MM.1S (cell line): ENCODE data around the gene TAF11.

ENCODE experiments used
- DNase-seq: peaks from one replicate; pipeline ENCODE4 v3.0.0-alpha.2; 2015
- H2AFZ ChIP-seq: fragments of 300-600 bp; sonication (generic); 2 replicates; pipeline ENCODE4 v1.6.0; 2016; ENCODE audit warnings: antibody characterized with exemption, low read length
- H3F3A ChIP-seq: fragments of 300-600 bp; sonication (generic); 2 replicates; pipeline ENCODE4 v1.6.1; 2016; ENCODE audit warnings: mild to moderate bottlenecking, antibody characterized with exemption, low read length, moderate library complexity, mixed read lengths; ENCODE audit not compliant: insufficient read depth
- H3K27ac ChIP-seq: fragments of 300-600 bp; sonication (generic); 2 replicates; pipeline ENCODE4 v1.5.1; 2016; ENCODE audit warnings: mild to moderate bottlenecking, low read length
- H3K27me3 ChIP-seq: fragments of 300-600 bp; sonication (generic); replicated peaks from 2 replicates; pipeline ENCODE4 v1.6.0; 2016; ENCODE audit warnings: low read length; ENCODE audit not compliant: insufficient read depth
- H3K36me3 ChIP-seq: fragments of 300-600 bp; sonication (generic); replicated peaks from 2 replicates; pipeline ENCODE4 v1.6.1; 2016; ENCODE audit warnings: mild to moderate bottlenecking, low read length, mixed read lengths; ENCODE audit not compliant: insufficient read depth
- H3K4me1 ChIP-seq: fragments of 300-600 bp; sonication (generic); 2 replicates; pipeline ENCODE4 v1.6.1; 2016; ENCODE audit warnings: low read length, mixed read lengths
- H3K4me2 ChIP-seq: fragments of 300-600 bp; sonication (generic); 2 replicates; pipeline ENCODE4 v1.6.0; 2016; ENCODE audit warnings: low read depth, low read length
- H3K4me3 ChIP-seq: fragments of 300-600 bp; sonication (generic); 2 replicates; pipeline ENCODE4 v1.5.1; 2016; ENCODE audit warnings: low read length, mixed read lengths
- H3K79me2 ChIP-seq: fragments of 300-600 bp; sonication (generic); 2 replicates; pipeline ENCODE4 v1.6.1; 2016; ENCODE audit warnings: mixed run types, low read length, mixed read lengths
- H3K9ac ChIP-seq: fragments of 300-600 bp; sonication (generic); 2 replicates; pipeline ENCODE4 v1.6.1; 2016; ENCODE audit warnings: low read length, mixed read lengths
- H3K9me2 ChIP-seq: fragments of 300-600 bp; sonication (generic); replicated peaks from 2 replicates; pipeline ENCODE4 v1.6.1; 2016; ENCODE audit warnings: mild to moderate bottlenecking, low read length, mixed read lengths; ENCODE audit not compliant: insufficient read depth
- H3K9me3 ChIP-seq: fragments of 300-600 bp; sonication (generic); replicated peaks from 2 replicates; pipeline ENCODE4 v1.6.1; 2016; ENCODE audit warnings: mild to moderate bottlenecking, low read length, mixed read lengths; ENCODE audit not compliant: insufficient read depth
- H4K20me1 ChIP-seq: fragments of 300-600 bp; sonication (generic); 2 replicates; pipeline ENCODE4 v1.6.1; 2016; ENCODE audit warnings: mild to moderate bottlenecking, low read length, moderate library complexity, mixed read lengths; ENCODE audit not compliant: insufficient read depth
- CTCF ChIP-seq: fragments of 300-600 bp; sonication (generic); IDR thresholded peaks from 2 replicates; pipeline ENCODE4 v1.5.1; 2016; ENCODE audit warnings: antibody characterized with exemption, low read length, mixed read lengths
- EZH2 ChIP-seq: fragments of 300-600 bp; sonication (generic); optimal IDR thresholded peaks from 2 replicates; pipeline ENCODE3; 2017; ENCODE audit warnings: low read depth, mild to moderate bottlenecking, antibody characterized with exemption, low read length, mixed read lengths
- EZH2phosphoT487 ChIP-seq: fragments of 300-600 bp; sonication (generic); IDR thresholded peaks from 2 replicates; pipeline ENCODE4 v1.6.1; 2018; ENCODE audit warnings: antibody characterized with exemption, low read length

TAF11 gene

DNA sequence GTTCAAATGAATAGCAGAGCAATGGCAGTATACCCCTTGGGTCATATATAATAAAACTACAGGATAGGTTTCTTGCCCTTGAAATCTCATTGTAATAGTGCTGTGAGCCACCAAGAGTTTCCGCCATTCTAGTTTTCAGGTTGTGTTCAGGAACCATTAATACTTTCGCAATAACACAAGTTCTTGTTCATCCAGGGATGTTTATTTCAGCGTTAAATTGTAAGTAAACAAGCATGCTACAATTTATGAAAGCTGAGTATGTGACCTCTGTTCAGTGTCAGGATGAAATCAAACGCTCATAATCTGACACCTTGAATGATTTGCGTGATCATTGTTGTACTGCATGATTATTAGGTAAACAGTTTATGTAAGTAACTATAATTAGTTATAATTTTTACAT is 24.0 kb upstream of the TAF11 start:
- peaks cover 26% of the 10 kb centered on the region for H3K4me1 ChIP-seq
- H3K9me2 ChIP-seq: no peaks in the 10 kb centered on the region
- H3K36me3 ChIP-seq: no peaks in the 10 kb centered on the region
- TF ChIP-seq CTCF (no peak), EZH2phosphoT487 (no peak)
- no peak overlapping the region for H3K9ac ChIP-seq
- no peaks in the 10 kb centered on the region for H3K9me3 ChIP-seq
- H4K20me1 ChIP-seq: peaks cover 21% of the 10 kb centered on the region; the same call in 1 of the 2 replicates
- DNase-seq: no peak
- H3K4me3 ChIP-seq: no peak overlapping the region
- H3K4me2 ChIP-seq: peak overlapping the region; percentile 46
- H3F3A ChIP-seq: peaks cover 14% of the 10 kb centered on the region
- peaks cover 13% of the 10 kb centered on the region for H3K27me3 ChIP-seq
- no peak overlapping the region for H3K27ac ChIP-seq
- no peak overlapping the region for H2AFZ ChIP-seq
- peaks cover 15% of the 10 kb centered on the region for H3K79me2 ChIP-seq

DNA sequence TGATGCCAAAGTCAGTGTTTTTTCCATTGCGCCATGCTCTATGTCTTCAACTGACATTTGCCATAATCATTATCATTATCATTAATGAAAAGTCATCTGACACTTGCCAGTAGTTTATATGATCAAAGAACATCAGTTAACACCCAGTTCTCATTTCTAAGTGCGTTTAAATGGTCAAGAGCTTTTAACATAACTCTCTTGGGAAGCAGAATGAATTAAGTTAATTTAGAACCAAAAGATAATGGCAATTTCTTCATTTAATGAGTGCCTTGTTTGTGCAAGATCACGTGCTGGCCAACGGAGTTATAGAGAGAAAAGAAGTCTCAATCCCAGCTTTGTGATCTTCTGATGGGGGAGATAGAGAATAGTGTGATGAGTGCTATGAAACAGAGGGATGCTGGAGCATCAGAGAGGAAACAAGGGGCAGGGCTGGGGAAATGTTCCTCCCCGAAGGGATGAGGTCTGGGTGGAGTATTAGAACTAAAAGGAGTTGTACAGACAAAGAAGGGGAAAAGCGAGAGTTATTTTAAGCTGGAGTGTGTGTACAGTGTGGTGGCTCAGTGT is 21.6 kb upstream of the TAF11 start:
- peaks cover 10% of the 10 kb centered on the region for H3K79me2 ChIP-seq
- H4K20me1 ChIP-seq: peaks cover 17% of the 10 kb centered on the region; the same call in 1 of the 2 replicates
- no peak overlapping the region for H3K27ac ChIP-seq
- no peaks in the 10 kb centered on the region for H3K9me3 ChIP-seq
- TF ChIP-seq EZH2phosphoT487 (no peak), EZH2 (no peak), CTCF (no peak)
- H2AFZ ChIP-seq: no peak overlapping the region
- no peaks in the 10 kb centered on the region for H3K9me2 ChIP-seq
- no peak for DNase-seq
- H3K4me3 ChIP-seq: no peak overlapping the region
- peaks cover 13% of the 10 kb centered on the region for H3K27me3 ChIP-seq
- peaks cover 26% of the 10 kb centered on the region for H3K4me1 ChIP-seq
- H3K36me3 ChIP-seq: no peaks in the 10 kb centered on the region
- no peak overlapping the region for H3K4me2 ChIP-seq
- no peak overlapping the region for H3K9ac ChIP-seq
- H3F3A ChIP-seq: peaks cover 14% of the 10 kb centered on the region

GRCh38 chr6:34908194-34908593 is 20.4 kb upstream of the TAF11 start:
- H3F3A ChIP-seq: peaks cover 13% of the 10 kb centered on the region
- H3K4me2 ChIP-seq: no peak overlapping the region
- TF ChIP-seq CTCF: no peak
- no peak for TF ChIP-seq EZH2
- TF ChIP-seq EZH2phosphoT487: no peak
- peaks cover 8% of the 10 kb centered on the region; the same call in 1 of the 2 replicates for H3K79me2 ChIP-seq
- no peak overlapping the region for H3K9ac ChIP-seq
- no peak for DNase-seq
- H3K36me3 ChIP-seq: no peaks in the 10 kb centered on the region
- no peak overlapping the region for H2AFZ ChIP-seq
- no peaks in the 10 kb centered on the region for H3K9me2 ChIP-seq
- no peak overlapping the region for H3K27ac ChIP-seq
- H3K27me3 ChIP-seq: peaks cover 13% of the 10 kb centered on the region
- peaks cover 21% of the 10 kb centered on the region for H3K4me1 ChIP-seq
- peaks cover 15% of the 10 kb centered on the region; the same call in 1 of the 2 replicates for H4K20me1 ChIP-seq
- H3K9me3 ChIP-seq: no peaks in the 10 kb centered on the region
- no peak overlapping the region for H3K4me3 ChIP-seq
